Activated naive CD8-positive, alpha-beta T cell (primary cell): ENCODE results near the gene MYO5B.
"Not testable (repeated sequence)": the region's sequence is repeated elsewhere in the genome, so short reads cannot be mapped to it uniquely, and the experiment has no call there.

Experiments
- H3K27ac Mint-ChIP-seq: one replicate; pipeline ENCODE4 v1.8.0; 2021; ENCODE audit warnings: mixed read lengths
- H3K27me3 Mint-ChIP-seq: one replicate; pipeline ENCODE4 v1.8.0; 2021; ENCODE audit warnings: mixed read lengths
- H3K36me3 Mint-ChIP-seq: one replicate; pipeline ENCODE4 v1.8.0; 2021; ENCODE audit warnings: mixed read lengths
- H3K4me1 Mint-ChIP-seq: one replicate; pipeline ENCODE4 v1.8.0; 2021; ENCODE audit warnings: low read depth, mixed read lengths
- H3K4me3 Mint-ChIP-seq: one replicate; pipeline ENCODE4 v1.8.0; 2021; ENCODE audit warnings: mild to moderate bottlenecking, mixed read lengths
- H3K9me3 Mint-ChIP-seq: one replicate; pipeline ENCODE4 v1.8.0; 2021; ENCODE audit warnings: low read depth, mixed read lengths

Gene MYO5B

DNA sequence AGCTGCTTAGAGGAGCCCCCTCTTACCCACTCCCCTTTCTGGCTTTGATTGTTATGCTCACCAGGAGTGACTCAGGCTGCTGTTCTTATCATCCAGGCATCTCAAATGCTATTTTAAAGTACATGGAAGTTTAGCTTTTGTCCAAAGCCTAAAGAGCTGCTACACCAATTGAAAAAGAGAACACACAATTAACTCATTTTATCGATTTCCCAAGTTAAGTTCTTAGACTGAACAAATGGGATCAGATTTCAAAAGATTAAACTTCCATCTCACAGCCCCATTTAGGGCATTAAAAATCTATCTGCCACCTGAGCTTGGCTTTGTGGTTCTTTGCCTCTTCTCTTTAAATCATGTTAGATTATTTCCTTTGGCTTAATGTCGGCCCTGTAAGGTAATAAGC is 81.2 kb downstream of the MYO5B start:
- Mint-ChIP-seq H3K27me3 (peaks cover 13% of the 10 kb centered on the region), H3K4me1 (no peaks in the 10 kb centered on the region), H3K36me3 (no peaks in the 10 kb centered on the region), H3K9me3 (no peaks in the 10 kb centered on the region), H3K4me3 (no peak overlapping the region), H3K27ac (no peak overlapping the region)

- no peaks in the 10 kb centered on the region for H3K9me3 Mint-ChIP-seq
- no peak overlapping the region for H3K4me3 Mint-ChIP-seq
- peaks cover 13% of the 10 kb centered on the region for H3K27me3 Mint-ChIP-seq
- H3K36me3 Mint-ChIP-seq: no peaks in the 10 kb centered on the region
- H3K4me1 Mint-ChIP-seq: no peaks in the 10 kb centered on the region
- H3K27ac Mint-ChIP-seq: no peak overlapping the region
Observed at GRCh38 chr18:50111398-50111797, 83.5 kb downstream of the MYO5B start.

GRCh38 chr18:50107468-50107977 is 87.4 kb downstream of the MYO5B start:
- Mint-ChIP-seq H3K36me3 (no peaks in the 10 kb centered on the region), H3K27ac (no peak overlapping the region), H3K4me1 (no peaks in the 10 kb centered on the region), H3K4me3 (no peak overlapping the region), H3K9me3 (no peaks in the 10 kb centered on the region), H3K27me3 (peaks cover 12% of the 10 kb centered on the region)

DNA sequence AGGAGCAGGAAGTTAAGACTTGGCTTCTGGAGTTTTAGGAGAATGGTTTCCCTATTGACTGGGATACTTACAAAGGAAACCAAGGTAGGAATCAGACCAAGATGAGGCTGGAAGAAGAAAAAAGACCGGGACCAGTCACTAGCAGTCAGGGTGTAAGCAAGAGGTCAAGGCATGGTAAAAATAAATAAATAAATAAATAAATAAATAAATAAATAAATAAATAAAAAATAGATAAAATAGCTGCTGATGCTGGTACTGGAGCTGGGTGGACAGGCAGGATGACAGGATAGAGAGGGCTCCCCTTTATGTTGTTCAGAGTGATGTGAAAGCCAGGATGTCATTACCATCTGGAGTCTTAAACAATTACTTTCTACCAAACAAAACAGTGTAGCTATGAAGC is 89.9 kb downstream of the MYO5B start:
- Mint-ChIP-seq H3K27ac (no peak overlapping the region), H3K27me3 (peaks cover 17% of the 10 kb centered on the region), H3K36me3 (no peaks in the 10 kb centered on the region), H3K9me3 (no peaks in the 10 kb centered on the region), H3K4me3 (no peak overlapping the region), H3K4me1 (no peaks in the 10 kb centered on the region)

DNA sequence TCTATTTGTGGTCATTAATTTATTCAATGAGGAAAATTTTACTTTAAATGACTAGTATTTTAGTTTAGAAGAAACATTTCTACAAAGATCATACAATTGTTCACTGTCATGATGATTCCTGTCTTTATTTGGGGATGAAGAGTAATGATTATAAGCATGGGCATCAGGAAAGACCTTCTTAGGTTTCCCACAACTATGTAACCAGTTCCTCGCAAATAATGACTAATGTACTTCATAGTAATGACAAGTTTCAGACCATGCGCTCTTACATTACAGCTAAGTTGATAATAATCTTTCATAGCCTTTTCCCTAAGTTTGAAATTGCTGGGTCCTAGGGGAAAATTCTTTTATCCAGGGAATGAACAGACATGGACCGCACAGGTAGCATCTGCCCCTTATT is 90.5 kb downstream of the MYO5B start:
- Mint-ChIP-seq H3K4me1 (no peaks in the 10 kb centered on the region), H3K27ac (no peak overlapping the region), H3K27me3 (peaks cover 18% of the 10 kb centered on the region), H3K4me3 (no peak overlapping the region), H3K9me3 (no peaks in the 10 kb centered on the region), H3K36me3 (no peaks in the 10 kb centered on the region)

DNA sequence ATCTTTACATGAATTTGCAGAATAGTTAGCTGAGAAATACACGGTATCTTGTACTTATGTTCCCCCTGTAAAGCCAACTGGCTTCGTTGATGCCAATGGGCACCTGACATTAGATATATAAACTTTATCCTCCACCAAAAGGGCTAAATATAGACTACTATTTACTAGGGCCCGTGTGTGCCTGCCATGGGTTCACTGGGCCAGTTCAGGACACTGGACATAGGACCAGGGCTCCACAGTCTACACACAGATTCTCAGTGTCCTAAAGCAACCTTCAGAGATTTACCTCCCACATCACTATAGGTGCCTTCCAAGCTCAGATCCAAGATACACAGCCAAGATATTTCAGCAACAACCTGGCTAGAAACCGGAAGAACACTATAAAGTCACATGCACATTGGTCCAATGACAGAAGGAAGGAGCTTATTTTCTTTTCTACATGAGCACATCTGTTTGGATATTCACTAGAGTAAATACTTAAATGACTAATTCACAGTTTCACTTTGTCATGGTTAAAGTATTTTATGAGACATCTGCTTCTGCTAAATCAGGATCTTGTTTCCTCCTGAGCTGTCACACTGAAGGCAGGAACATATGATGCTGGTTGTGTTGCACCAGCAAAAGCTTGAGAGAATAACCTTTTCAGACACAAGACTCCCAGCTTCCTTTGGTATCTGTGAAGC is 95.1 kb downstream of the MYO5B start:
- Mint-ChIP-seq H3K27ac (no peak overlapping the region), H3K9me3 (no peaks in the 10 kb centered on the region), H3K27me3 (peaks cover 19% of the 10 kb centered on the region), H3K4me3 (no peak overlapping the region), H3K36me3 (no peaks in the 10 kb centered on the region), H3K4me1 (no peaks in the 10 kb centered on the region)

DNA sequence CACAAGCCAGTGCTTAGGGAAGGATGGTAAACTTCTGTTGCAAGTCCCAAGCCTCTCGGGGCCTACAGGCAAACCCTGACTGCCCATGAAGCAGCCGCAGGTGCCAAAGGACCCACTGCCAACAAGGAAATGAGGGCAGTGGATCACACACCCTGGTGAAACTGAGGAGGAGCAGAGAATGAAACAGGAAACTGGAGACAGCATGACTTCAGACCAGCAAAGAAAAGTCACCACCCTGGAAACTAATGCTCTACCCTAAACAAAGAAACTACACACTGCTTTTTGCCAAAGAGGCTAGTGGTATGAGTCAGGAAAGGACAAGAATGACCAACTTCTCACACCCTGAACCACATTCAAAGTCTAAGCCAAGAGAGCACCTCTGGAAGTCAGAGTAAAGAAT is 97.2 kb downstream of the MYO5B start:
- H3K27ac Mint-ChIP-seq: no peak overlapping the region
- H3K36me3 Mint-ChIP-seq: no peaks in the 10 kb centered on the region
- H3K9me3 Mint-ChIP-seq: no peaks in the 10 kb centered on the region
- H3K4me1 Mint-ChIP-seq: no peaks in the 10 kb centered on the region
- peaks cover 14% of the 10 kb centered on the region for H3K27me3 Mint-ChIP-seq
- no peak overlapping the region for H3K4me3 Mint-ChIP-seq

GRCh38 chr18:50096766-50097435 is 98.0 kb downstream of the MYO5B start:
- Mint-ChIP-seq H3K9me3 (no peaks in the 10 kb centered on the region), H3K27ac (no peak overlapping the region), H3K36me3 (no peaks in the 10 kb centered on the region), H3K4me1 (no peaks in the 10 kb centered on the region), H3K4me3 (no peak overlapping the region), H3K27me3 (peaks cover 12% of the 10 kb centered on the region)

GRCh38 chr18:50094786-50095185 is 100.2 kb downstream of the MYO5B start:
- H3K4me3 Mint-ChIP-seq, H3K9me3 Mint-ChIP-seq, H3K4me1 Mint-ChIP-seq, H3K27me3 Mint-ChIP-seq, H3K27ac Mint-ChIP-seq, H3K36me3 Mint-ChIP-seq: not testable (repeated sequence)

DNA sequence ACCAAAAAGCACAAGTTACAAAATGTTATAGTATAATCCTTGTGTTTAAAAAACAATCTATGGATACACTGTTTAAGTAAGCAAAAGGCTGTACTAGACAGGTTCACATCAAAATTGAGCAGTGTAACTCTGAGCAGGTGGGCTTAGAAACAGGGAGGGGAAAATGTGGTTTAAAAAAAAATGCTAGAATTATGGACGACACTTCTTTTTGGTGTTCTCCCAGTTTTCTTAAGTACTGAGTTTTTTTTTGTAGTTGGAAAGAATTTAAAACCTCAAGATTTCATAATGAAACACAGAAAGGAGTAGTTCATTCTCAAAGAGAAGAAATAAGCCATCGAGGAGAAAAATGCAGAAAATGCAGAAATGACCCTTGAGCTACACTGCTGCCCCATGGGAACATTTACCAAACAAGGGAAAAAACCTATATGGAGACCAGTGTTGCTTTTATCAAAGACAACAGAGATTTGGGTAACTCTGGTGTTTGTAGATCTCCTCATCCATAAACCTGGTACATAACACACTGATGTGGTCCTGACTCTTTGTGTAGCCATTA is 100.7 kb downstream of the MYO5B start:
- peaks cover 2% of the 10 kb centered on the region for H3K27me3 Mint-ChIP-seq

DNA sequence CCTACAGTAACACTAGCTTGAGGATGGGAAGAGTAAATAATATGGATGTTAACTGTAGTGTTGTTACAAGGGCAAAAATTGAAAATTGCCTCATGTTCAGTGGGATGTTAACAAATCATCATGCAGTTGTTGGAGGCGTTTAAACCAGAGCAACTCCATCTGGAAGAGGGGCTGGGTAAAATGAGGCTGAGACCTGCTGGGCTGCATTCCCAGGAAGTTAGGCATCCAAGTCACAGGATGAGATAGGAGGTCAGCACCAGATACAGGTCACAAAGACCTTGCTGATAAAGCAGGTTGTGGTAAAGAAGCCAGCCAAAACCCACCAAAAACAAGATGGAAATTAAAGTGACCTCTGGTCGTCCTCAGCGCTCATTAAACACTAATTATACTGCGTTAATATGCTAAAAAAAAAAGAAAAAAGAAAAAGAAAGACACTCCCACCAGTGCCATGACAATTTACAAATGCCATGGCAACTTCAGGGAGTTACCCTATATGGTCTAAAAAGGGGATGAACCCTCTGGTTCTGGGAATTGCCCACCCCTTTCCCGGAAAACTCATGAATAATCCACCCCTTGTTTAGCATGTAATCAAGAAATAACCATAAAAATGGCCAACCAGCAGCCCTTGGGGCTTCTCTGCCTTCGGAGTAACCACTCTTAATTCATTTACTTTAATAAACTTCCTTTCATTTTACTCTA is 101.4 kb downstream of the MYO5B start:
- peaks cover 2% of the 10 kb centered on the region for H3K27me3 Mint-ChIP-seq
- no peak overlapping the region for H3K27ac Mint-ChIP-seq
- H3K4me1 Mint-ChIP-seq: no peaks in the 10 kb centered on the region
- H3K36me3 Mint-ChIP-seq: no peaks in the 10 kb centered on the region
- no peak overlapping the region for H3K4me3 Mint-ChIP-seq
- no peaks in the 10 kb centered on the region for H3K9me3 Mint-ChIP-seq

More for the DNA sequence above, 100.7 kb downstream of the MYO5B start:
- Mint-ChIP-seq H3K4me3 (no peak overlapping the region), H3K36me3 (no peaks in the 10 kb centered on the region), H3K27ac (no peak overlapping the region), H3K9me3 (no peaks in the 10 kb centered on the region), H3K4me1 (no peaks in the 10 kb centered on the region)

DNA sequence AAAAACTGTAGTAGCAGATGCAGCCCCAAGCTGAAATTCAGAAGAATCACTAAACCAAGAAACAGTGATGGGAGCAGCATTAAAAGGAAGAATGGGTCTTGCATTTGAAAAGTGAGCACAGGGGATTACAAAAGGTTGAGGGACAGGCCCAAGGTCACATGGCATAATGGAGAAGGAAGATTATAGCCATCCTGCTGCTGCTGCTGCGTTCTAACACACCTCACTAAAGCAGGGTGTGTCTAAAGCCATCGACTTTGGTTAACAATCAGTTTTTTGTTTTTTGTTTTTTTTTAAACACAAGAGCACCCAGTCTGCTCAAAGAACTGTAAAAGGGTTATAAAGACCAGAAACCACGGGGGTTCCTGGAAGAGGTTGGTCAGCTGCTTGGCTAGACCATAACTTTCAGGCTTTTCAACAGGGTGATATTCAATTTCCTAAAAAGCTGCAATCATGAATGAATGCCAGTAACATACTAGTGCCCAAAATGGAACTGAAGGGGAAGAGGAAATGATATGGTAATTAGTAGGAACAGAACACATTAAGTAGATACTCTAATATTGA is 102.6 kb downstream of the MYO5B start:
- H3K9me3 Mint-ChIP-seq: no peaks in the 10 kb centered on the region
- H3K27ac Mint-ChIP-seq: no peak overlapping the region
- H3K4me1 Mint-ChIP-seq: no peaks in the 10 kb centered on the region
- peaks cover 2% of the 10 kb centered on the region for H3K27me3 Mint-ChIP-seq
- H3K36me3 Mint-ChIP-seq: no peaks in the 10 kb centered on the region
- no peak overlapping the region for H3K4me3 Mint-ChIP-seq

GRCh38 chr18:50091509-50092244 is 103.3 kb downstream of the MYO5B start:
- Mint-ChIP-seq H3K4me1 (no peaks in the 10 kb centered on the region), H3K4me3 (no peak overlapping the region), H3K27ac (no peak overlapping the region), H3K27me3 (peaks cover 2% of the 10 kb centered on the region), H3K9me3 (no peaks in the 10 kb centered on the region), H3K36me3 (no peaks in the 10 kb centered on the region)
